GM19467 (cell line): ENCODE data around the gene LTBP1.

ENCODE experiments used
- ATAC-seq: cut with Tn5 transposase; IDR thresholded peaks from one replicate; pipeline ENCODE4 v1.9.1; 2021; ENCODE audit warnings: mild to moderate bottlenecking, moderate library complexity; ENCODE audit not compliant: unreplicated experiment

LTBP1 gene

GRCh38 chr2:33072614-33073013 is 125.9 kb downstream of the LTBP1 start:
- ATAC-seq: no peak

- ATAC-seq: no peak
Measured at GRCh38 chr2:33073018-33073417, 126.3 kb downstream of the LTBP1 start.

- no peak for ATAC-seq
Measured at GRCh38 chr2:33074197-33074596, 127.4 kb downstream of the LTBP1 start.

- no peak for ATAC-seq
Measured at GRCh38 chr2:33077311-33077710, 130.6 kb downstream of the LTBP1 start.

- no peak for ATAC-seq
Measured at GRCh38 chr2:33077844-33078243, 131.1 kb downstream of the LTBP1 start.

- ATAC-seq: no peak
Measured at GRCh38 chr2:33081691-33082090, 134.9 kb downstream of the LTBP1 start.

- ATAC-seq: no peak
Measured at GRCh38 chr2:33083699-33084387, 137.1 kb downstream of the LTBP1 start.

GRCh38 chr2:33084433-33084832 is 137.7 kb downstream of the LTBP1 start:
- no peak for ATAC-seq

- ATAC-seq: no peak
Measured at GRCh38 chr2:33085646-33086045, 138.9 kb downstream of the LTBP1 start.

- ATAC-seq: no peak
Measured at GRCh38 chr2:33086400-33087015, 139.8 kb downstream of the LTBP1 start.

GRCh38 chr2:33090553-33091134 is 143.9 kb downstream of the LTBP1 start:
- no peak for ATAC-seq

- ATAC-seq: no peak
Measured at GRCh38 chr2:33091541-33092123, 144.9 kb downstream of the LTBP1 start.

GRCh38 chr2:33093283-33093993 is 146.7 kb downstream of the LTBP1 start:
- ATAC-seq: no peak

- no peak for ATAC-seq
Measured at GRCh38 chr2:33094303-33094702, 147.6 kb downstream of the LTBP1 start.

GRCh38 chr2:33099989-33100388 is 153.2 kb downstream of the LTBP1 start:
- no peak for ATAC-seq

GRCh38 chr2:33100921-33101320 is 154.2 kb downstream of the LTBP1 start:
- no peak for ATAC-seq

GRCh38 chr2:33104052-33104623 is 157.4 kb downstream of the LTBP1 start:
- no peak for ATAC-seq

GRCh38 chr2:33104726-33105125 is 158.0 kb downstream of the LTBP1 start:
- no peak for ATAC-seq

- ATAC-seq: no peak
Measured at GRCh38 chr2:33106115-33106514, 159.4 kb downstream of the LTBP1 start.

- no peak for ATAC-seq
Measured at GRCh38 chr2:33107690-33108482, 161.1 kb downstream of the LTBP1 start.
